Left ventricle myocardium superior (tissue), 1 donor: ENCODE data around the gene CAMK1. TPM values are rescaled to one million over a fixed set of nuclear protein-coding genes. Genes with fewer than 3 reads are reported as not detected.

Experiments used
- ATAC-seq: fragments of 200-7000 bp; cut with Tn5 transposase; one replicate; pipeline ENCODE4 v1.9.1; 2020; ENCODE audit warnings: mild to moderate bottlenecking, moderate library complexity
- DNase-seq: peaks from one replicate; pipeline ENCODE4 v3.0.0-alpha.2; 2020
- intact Hi-C: fragments of 100-400 bp; cut with micrococcal nuclease; formaldehyde crosslinking; loops from one replicate; pipeline ENCODE4 v1.11.0; 2022
- total RNA-seq: library from RNA; stranded (reverse); fragmentation: NEBNext Ultra II Directional; extraction: Animal tissue kit (Norgen Biotek cat#: 25700); gene quantifications from one replicate; pipeline ENCODE4 v1.2.1, GENCODE V29; 2021
- donor health status: DM: no; HTN: yes; CAD: no; lungs with severe emphysema.

The CAMK1 gene
- total RNA-seq, 1 donor from 2014 or later = 11.7 TPM

- ATAC-seq = no peak
- DNase-seq = no peak
- intact Hi-C loops = no loop called here
Measured at GRCh38 chr3:9749296-9749644, 20.5 kb downstream of the CAMK1 start.

GRCh38 chr3:9748031-9748430, 21.7 kb downstream of the CAMK1 start:
- DNase-seq = no peak
- no peak for ATAC-seq
- intact Hi-C loops = no loop called here

DNA sequence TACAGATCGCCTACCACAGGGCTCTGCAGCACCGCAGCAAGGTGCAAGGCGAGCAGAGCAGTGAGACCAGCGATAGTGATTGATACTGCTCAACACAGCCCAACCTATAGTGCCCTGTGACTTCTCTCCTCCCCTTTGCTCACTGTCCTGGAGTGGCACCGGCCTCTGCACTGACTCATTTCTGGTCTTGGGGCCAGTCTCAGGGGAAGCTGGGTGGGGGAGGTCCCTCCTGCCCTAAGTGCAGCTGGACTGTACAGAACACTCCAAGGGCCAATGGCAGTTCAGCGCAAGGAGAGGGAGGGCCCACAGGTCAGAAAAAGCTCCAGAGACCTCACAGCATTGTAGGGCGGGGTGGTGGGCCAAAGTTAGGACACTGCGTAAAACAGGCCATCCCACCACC, 22.5 kb downstream of the CAMK1 start:
- ATAC-seq (no peak), DNase-seq (no peak)
- intact Hi-C loops = no loop called here

- intact Hi-C loops = no loop called here
- DNase-seq = no peak
- no peak for ATAC-seq
Measured at GRCh38 chr3:9746330-9746729, 23.4 kb downstream of the CAMK1 start.

DNA sequence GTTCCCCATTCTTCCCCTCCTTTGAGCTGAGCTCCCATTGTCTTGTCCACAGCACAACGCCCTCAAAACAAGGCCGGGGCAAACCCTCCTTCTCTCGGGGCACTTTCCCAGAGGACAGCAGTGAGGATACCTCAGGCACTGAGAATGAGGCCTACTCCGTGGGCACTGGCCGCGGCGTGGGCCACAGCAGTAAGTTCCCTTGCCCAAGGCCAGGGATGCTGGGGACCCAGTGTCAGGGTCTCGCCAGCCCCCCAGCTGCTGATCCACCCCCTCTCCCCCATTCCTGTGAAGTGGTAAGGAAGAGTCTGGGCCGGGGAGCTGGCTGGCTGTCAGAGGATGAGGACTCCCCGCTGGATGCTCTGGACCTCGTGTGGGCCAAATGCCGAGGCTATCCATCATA, 24.2 kb downstream of the CAMK1 start:
- no peak for ATAC-seq
- intact Hi-C loops = no loop called here
- no peak for DNase-seq

DNA sequence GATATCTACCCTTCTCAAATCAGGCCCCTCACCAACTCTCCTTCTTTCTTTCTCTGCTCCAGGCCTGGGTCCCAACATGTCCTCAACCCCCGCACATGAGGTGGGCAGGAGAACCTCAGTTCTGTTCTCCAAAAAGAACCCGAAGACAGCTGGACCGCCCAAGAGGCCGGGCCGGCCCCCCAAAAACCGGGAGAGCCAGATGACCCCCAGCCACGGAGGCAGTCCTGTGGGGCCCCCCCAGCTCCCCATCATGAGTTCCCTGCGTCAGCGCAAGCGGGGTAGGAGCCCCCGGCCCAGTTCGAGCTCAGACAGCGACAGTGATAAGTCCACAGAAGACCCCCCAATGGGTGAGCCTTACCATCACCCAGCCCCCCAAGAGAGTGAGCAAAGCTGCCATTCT, 25.6 kb downstream of the CAMK1 start:
- DNase-seq = no peak
- intact Hi-C loops = no loop called here
- ATAC-seq = no peak

DNA sequence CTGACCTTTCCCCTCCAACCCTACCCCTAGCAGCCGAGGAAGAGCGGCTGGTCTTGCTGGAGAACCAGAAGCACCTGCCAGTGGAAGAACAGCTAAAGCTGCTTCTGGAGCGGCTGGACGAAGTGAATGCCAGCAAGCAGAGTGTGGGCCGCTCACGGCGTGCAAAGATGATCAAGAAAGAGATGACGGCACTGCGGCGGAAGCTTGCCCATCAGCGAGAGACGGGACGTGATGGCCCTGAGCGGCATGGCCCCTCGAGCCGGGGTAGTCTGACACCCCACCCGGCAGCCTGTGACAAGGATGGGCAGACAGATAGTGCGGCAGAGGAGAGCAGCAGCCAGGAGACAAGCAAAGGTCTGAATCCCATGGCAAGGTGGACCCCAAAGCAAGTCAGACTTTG, 26.2 kb downstream of the CAMK1 start:
- intact Hi-C loops = no loop called here
- no peak for ATAC-seq
- no peak for DNase-seq

DNA sequence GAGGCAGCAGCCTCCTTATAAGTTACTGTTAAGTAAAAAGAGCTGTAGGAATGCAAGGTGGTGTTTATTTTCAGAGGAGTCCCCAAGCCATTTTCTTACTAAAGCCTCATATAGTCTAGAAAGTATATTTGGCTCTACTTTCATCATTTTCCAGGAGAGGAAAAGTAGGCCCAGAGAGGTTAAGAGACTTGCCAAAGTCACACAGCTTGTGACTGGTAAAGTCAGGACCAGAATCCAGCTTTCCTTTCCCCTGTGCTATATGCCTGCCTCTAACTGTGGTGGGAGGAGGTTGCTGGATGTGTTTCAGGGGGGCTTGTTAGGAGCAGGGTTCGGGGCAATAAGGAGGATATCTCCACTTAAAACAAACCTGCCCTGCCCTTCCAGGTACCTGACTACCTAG, 27.2 kb downstream of the CAMK1 start:
- ATAC-seq = no peak

DNA sequence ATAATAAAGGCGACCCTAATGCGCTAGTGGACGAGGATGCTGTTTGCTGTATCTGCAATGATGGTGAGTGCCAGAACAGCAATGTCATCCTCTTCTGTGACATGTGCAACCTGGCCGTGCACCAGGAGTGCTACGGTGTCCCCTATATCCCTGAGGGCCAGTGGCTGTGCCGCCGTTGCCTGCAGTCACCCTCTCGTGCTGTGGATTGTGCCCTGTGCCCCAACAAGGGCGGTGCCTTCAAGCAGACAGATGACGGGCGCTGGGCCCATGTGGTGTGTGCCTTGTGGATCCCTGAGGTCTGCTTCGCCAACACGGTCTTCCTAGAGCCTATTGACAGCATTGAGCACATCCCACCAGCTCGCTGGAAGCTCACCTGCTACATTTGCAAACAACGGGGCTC, 30.6 kb downstream of the CAMK1 start:
- DNase-seq = no peak
- intact Hi-C loops = no loop called here
- no peak for ATAC-seq

More for the DNA sequence above, 27.2 kb downstream of the CAMK1 start:
- no peak for DNase-seq
- intact Hi-C loops = no loop called here

GRCh38 chr3:9736831-9737230, 32.9 kb downstream of the CAMK1 start:
- DNase-seq (no peak), ATAC-seq (no peak)

GRCh38 chr3:9732740-9733115, 37.0 kb downstream of the CAMK1 start:
- intact Hi-C loops = no loop called here
- ATAC-seq (no peak), DNase-seq (no peak)

More at GRCh38 chr3:9736831-9737230, 32.9 kb downstream of the CAMK1 start:
- intact Hi-C loops = no loop called here

GRCh38 chr3:9732080-9732739, 37.5 kb downstream of the CAMK1 start:
- DNase-seq = peak; percentile 45
- ATAC-seq = peak; percentile 0
- intact Hi-C loops = no loop called here

- DNase-seq = peak; percentile 100
- intact Hi-C loops = no loop called here
- ATAC-seq = peak; percentile 99
Measured at GRCh38 chr3:9731206-9732079, 38.3 kb downstream of the CAMK1 start, which contains the start of gene BRPF1. Gene BRPF1, plus strand, starts transcription at chr3:9731735. Its CDS starts 2,406 bp downstream, at chr3:9734141.

- intact Hi-C loops = no loop called here
- no peak for DNase-seq
- ATAC-seq = peak; percentile 74
Measured at GRCh38 chr3:9730657-9731205, 39.0 kb downstream of the CAMK1 start.

GRCh38 chr3:9729419-9729818, 40.3 kb downstream of the CAMK1 start:
- no peak for ATAC-seq
- no peak for DNase-seq
- intact Hi-C loops = no loop called here

DNA sequence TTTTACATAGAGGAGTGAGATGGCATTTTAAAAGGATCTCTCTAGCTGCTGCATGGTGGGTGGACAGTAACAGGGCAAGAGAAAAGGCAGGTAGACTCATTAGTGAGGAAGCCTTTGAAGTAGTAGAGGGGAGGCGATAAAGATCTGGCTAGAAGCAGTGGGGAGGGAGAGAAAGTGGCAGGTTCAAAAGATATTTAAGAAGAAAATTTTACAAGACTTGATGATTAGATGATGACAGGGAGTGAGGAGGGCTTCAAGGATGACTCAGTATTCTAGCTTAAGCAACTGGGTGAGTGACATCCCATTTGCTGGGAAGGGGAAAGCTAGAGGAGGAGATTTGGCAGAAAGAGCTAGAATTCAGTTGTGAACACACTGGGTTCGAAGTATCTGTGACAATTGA, 42.0 kb downstream of the CAMK1 start:
- ATAC-seq = no peak
- intact Hi-C loops = no loop called here
- DNase-seq = no peak

DNA sequence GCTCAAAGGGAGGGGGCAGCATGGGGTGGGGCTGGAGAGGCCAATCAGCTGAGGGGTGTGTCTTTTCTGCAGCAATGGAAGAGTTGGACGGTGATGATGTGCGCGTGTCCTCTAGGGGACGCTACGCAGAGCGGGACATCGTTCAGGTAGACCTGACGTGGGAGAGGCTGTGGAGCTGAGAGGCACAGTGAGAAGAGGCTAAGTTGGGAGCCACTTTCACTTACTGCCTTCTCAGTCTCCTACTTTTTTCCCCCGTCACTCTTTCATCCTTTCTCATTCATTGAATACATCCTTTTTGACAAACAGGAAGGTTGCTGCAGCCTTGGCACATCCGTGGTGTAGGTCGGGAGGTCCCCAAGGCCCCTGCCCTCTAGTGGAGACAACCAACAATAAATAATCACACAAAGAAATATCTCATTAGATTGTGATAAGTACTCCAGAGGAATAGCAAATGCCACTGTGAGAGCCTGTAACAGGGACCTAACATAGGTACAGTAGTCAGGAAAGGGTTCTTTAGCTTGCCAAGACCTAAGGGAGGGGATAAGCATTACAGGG, 42.6 kb downstream of the CAMK1 start:
- intact Hi-C loops = no loop called here
- DNase-seq (no peak), ATAC-seq (no peak)

GRCh38 chr3:9725775-9726515, 43.8 kb downstream of the CAMK1 start:
- DNase-seq (no peak), ATAC-seq (no peak)
- intact Hi-C loops = no loop called here

- ATAC-seq (no peak), DNase-seq (no peak)
- intact Hi-C loops = no loop called here
Measured at GRCh38 chr3:9721700-9722060, 48.1 kb downstream of the CAMK1 start.
